Testis (tissue), 3 donors: ENCODE results near the gene C3orf20. TPM values are rescaled to one million over a fixed set of nuclear protein-coding genes. Genes with fewer than 3 reads are reported as not detected.

ENCODE experiments used
- DNase-seq: peaks from one replicate; pipeline ENCODE4 v3.0.0-alpha.2; 2019
- H3K27ac ChIP-seq, 2 donors: fragments of 200-600 bp; sonication (generic); one replicate each; pipeline ENCODE4 v1.5.1; 2019
- H3K27me3 ChIP-seq: fragments of 200-600 bp; sonication (generic); one replicate; pipeline ENCODE4 v1.5.1; 2019
- H3K36me3 ChIP-seq: fragments of 200-600 bp; sonication (generic); one replicate; pipeline ENCODE4 v1.5.1; 2017; ENCODE audit warnings: low read depth; ENCODE audit errors: missing control alignments
- H3K4me1 ChIP-seq: fragments of 200-600 bp; sonication (generic); one replicate; pipeline ENCODE4 v1.5.1; 2019
- H3K4me3 ChIP-seq, 2 donors: fragments of 200-600 bp; sonication (generic); one replicate each; pipeline ENCODE4 v1.5.1; 2017 to 2019
- H3K9me3 ChIP-seq: fragments of 200-600 bp; sonication (generic); one replicate; pipeline ENCODE4 v1.5.1; 2017
- CTCF ChIP-seq, 3 experiments: fragments of 450-650 bp in 2 of 3; fragments of 200-600 bp in 1 of 3; sonication (generic) in 1 of 3; IDR thresholded peaks; one replicate each; pipeline ENCODE4 v1.5.1; 2016 to 2019; ENCODE audit warnings: antibody characterized with exemption in 3 of 3, mild to moderate bottlenecking in 2 of 3, moderate library complexity in 1 of 3
- POLR2A ChIP-seq: fragments of 450-650 bp; IDR thresholded peaks from one replicate; pipeline ENCODE4 v1.6.1; 2017; ENCODE audit warnings: antibody characterized with exemption, mild to moderate bottlenecking, moderate library complexity
- WGBS, 2 donors: methylation state at CpG; one replicate each; pipeline ENCODE4 v1.1.5; 2018; 5-methylcytosine and 5-hydroxymethylcytosine counted together
- intact Hi-C: fragments of 100-400 bp; cut with DNase I; formaldehyde crosslinking; loops from one replicate; pipeline ENCODE4 v1.15.1; 2023; ENCODE audit warnings: low total_unique reads
- polyA plus RNA-seq: library from polyadenylated mRNA; stranded (reverse); fragments of 350-450 nt; fragmentation: Illumina TruSeq; extraction: RNeasy Lipid Tissue Mini Kit (QIAGEN cat#74804); gene quantifications from one replicate; pipeline ENCODE4 v1.2.3, GENCODE V29; 2014; ENCODE audit warnings: low read depth, low replicate concordance; ENCODE audit not compliant: insufficient read depth
- total RNA-seq, 2 donors: library from RNA; depleted of rRNA; stranded (reverse); fragments of >200 nt; gene quantifications; one replicate each; pipeline ENCODE4 v1.2.3, GENCODE V29; 2016

C3orf20 gene
- total and polyA plus RNA-seq, 3 donors from 2014 or later = 3.8 to 16.5 (median 11.0) TPM

GRCh38 chr3:14765576-14766427 is 90.9 kb downstream of the C3orf20 start:
- no peak for TF ChIP-seq POLR2A
- no peaks in the 10 kb centered on the region for H3K27me3 ChIP-seq
- H3K4me3 ChIP-seq = no peak overlapping the region
- H3K27ac ChIP-seq = no peak overlapping the region
- DNase-seq = no peak
- no peaks in the 10 kb centered on the region for H3K36me3 ChIP-seq
- H3K9me3 ChIP-seq = no peaks in the 10 kb centered on the region
- intact Hi-C loops = no loop called here
- no peaks in the 10 kb centered on the region for H3K4me1 ChIP-seq
- WGBS, 2 donors = 88 to 89% methylated on average over 9 of the region's 9 CpGs

- Histone ChIP-seq H3K4me3 (no peak overlapping the region), H3K27ac (no peak overlapping the region), H3K4me1 (no peaks in the 10 kb centered on the region), H3K27me3 (no peaks in the 10 kb centered on the region), H3K9me3 (no peaks in the 10 kb centered on the region), H3K36me3 (no peaks in the 10 kb centered on the region)
- no peak for TF ChIP-seq CTCF (IDR thresholded peaks at IDR 0.05)
- TF ChIP-seq POLR2A = no peak
- intact Hi-C loops = no loop called here
- DNase-seq = peak; percentile 9
- WGBS, 2 donors = 78 to 92% methylated on average over 11 to 23 of the region's 23 CpGs
Measured at GRCh38 chr3:14766428-14767244, 91.7 kb downstream of the C3orf20 start.

GRCh38 chr3:14767245-14768051 is 92.5 kb downstream of the C3orf20 start:
- Histone ChIP-seq H3K4me1 (no peaks in the 10 kb centered on the region), H3K9me3 (no peaks in the 10 kb centered on the region), H3K36me3 (no peaks in the 10 kb centered on the region), H3K27ac (no peak overlapping the region), H3K4me3 (no peak overlapping the region), H3K27me3 (no peaks in the 10 kb centered on the region)
- intact Hi-C loops = no loop called here
- TF ChIP-seq CTCF (IDR thresholded peaks at IDR 0.05) (no peak), POLR2A (no peak)
- no peak for DNase-seq
- WGBS, 2 donors = 91 to 92% methylated on average over 9 of the region's 9 CpGs

GRCh38 chr3:14768182-14768790 is 93.3 kb downstream of the C3orf20 start:
- Histone ChIP-seq H3K4me1 (no peaks in the 10 kb centered on the region), H3K9me3 (no peaks in the 10 kb centered on the region), H3K36me3 (no peaks in the 10 kb centered on the region), H3K4me3 (no peak overlapping the region), H3K27me3 (no peaks in the 10 kb centered on the region), H3K27ac (no peak overlapping the region)
- TF ChIP-seq POLR2A (no peak), CTCF (IDR thresholded peaks at IDR 0.05) (no peak)
- WGBS, 2 donors = 89 to 94% methylated on average over 5 to 11 of the region's 11 CpGs
- peak; percentile 4 for DNase-seq
- intact Hi-C loops = no loop called here
